Uterus (tissue), 2 donors: ENCODE measurements around the gene MXD1.

Source experiments
- POLR2A ChIP-seq, 2 donors: fragments of 450-650 bp; IDR thresholded peaks; one replicate each; pipeline ENCODE4 v1.6.1; 2016; ENCODE audit warnings: antibody characterized with exemption in 2 of 2, mild to moderate bottlenecking in 1 of 2, moderate library complexity in 1 of 2
- TF ChIP-seq, protein P1 (sequence below), 4 experiments: fragments of 200-600 bp in 2 of 4; fragments of 450-650 bp in 2 of 4; sonication (generic) in 2 of 4; IDR thresholded peaks; one replicate each; pipeline ENCODE4 v1.5.1; 2016 to 2019; ENCODE audit warnings: antibody characterized with exemption in 4 of 4, mild to moderate bottlenecking in 2 of 4, moderate library complexity in 1 of 4

DNA sequence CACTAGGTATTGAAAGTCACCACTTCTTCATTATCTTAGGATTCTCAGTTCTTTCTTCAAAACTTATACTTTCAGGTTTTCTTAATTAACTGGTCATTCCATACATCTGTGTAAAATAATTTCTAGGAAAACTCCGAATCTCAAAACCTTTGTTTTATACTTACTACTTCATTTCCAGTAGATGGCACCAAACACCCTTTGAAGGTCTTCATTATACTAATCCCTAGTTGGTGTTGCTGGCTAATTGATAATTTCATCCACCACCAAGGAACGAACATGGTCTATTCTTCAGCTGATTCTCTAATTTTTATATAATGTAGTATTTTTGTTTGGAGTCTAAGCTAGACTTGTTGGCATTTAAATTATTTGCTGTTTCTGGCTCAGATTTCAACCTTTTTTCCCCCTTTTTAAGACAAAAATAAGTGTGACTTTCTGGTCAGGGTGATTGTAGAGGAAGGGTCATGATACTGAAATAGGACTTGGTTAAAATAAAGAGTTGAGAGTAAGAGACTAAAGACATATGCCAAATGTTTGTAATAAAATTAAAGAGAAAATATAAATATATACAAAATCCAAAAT is 2.8 kb upstream of the MXD1 start:
- TF ChIP-seq, protein P1, sequence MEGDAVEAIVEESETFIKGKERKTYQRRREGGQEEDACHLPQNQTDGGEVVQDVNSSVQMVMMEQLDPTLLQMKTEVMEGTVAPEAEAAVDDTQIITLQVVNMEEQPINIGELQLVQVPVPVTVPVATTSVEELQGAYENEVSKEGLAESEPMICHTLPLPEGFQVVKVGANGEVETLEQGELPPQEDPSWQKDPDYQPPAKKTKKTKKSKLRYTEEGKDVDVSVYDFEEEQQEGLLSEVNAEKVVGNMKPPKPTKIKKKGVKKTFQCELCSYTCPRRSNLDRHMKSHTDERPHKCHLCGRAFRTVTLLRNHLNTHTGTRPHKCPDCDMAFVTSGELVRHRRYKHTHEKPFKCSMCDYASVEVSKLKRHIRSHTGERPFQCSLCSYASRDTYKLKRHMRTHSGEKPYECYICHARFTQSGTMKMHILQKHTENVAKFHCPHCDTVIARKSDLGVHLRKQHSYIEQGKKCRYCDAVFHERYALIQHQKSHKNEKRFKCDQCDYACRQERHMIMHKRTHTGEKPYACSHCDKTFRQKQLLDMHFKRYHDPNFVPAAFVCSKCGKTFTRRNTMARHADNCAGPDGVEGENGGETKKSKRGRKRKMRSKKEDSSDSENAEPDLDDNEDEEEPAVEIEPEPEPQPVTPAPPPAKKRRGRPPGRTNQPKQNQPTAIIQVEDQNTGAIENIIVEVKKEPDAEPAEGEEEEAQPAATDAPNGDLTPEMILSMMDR (IDR thresholded peaks at IDR 0.05) = peak; percentile 55 to 74 (median 65)
- no peak for TF ChIP-seq POLR2A (IDR thresholded peaks at IDR 0.05)
